NCI-H1417 treated with DMSO at 0.1 percent for 48 hours (cell line): Measurements from ENCODE around the gene ZNF322.

ENCODE experiments used
- DNase-seq: peaks from one replicate; lab custom pipeline; 2025; lab: John Stamatoyannopoulos, UW

The ZNF322 gene

DNA sequence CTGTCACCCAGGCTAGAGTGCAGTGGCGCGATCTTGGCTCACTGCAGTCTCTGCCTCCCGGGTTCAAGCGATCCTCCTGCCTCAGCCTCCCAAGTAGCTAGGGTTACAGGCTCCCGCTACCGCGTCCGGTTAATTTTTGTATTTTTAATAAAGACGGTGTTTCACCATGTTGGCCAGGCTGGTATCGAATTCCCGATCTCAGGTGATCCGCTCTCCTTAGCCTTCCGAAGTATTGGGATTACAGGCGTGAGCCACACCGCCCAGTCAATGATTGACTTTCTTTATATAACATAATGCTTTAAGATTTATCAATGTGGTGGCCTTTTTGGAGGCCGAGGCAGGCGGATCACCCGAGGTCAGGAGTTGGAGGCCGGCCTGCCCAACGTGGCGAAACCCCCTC lies 70.6 kb downstream of the ZNF322 start:
- DNase-seq, result no peak
